T-cell (primary cell): ENCODE results near the gene VTI1A. TPM values are rescaled to one million over a fixed set of nuclear protein-coding genes. Genes with fewer than 3 reads are reported as not detected.

Source experiments
- ATAC-seq, 4 experiments: fragments of 200-7000 bp in 3 of 4; fragments of 150-1000 bp in 1 of 4; cut with Tn5 transposase; replicated peaks in 1 of 4; 1 replicate in 3 of 4; 2 replicates in 1 of 4; pipeline ENCODE4 v1.10.0; 2021; ENCODE audit warnings: moderate library complexity in 3 of 4, mild to moderate bottlenecking in 2 of 4, moderate number of reproducible peaks in 1 of 4
- CTCF ChIA-PET, 2 donors: fragments of 300-600 bp; sonication (Branson Sonifier 250); formaldehyde crosslinking; loops; one replicate each; lab custom pipeline; 2022; ENCODE audit warnings: antibody characterized with exemption in 2 of 2; lab: Charles Lee
- POLR2A ChIA-PET, 2 donors: fragments of 300-600 bp; sonication (Branson Sonifier 250); formaldehyde crosslinking; loops; one replicate each; lab custom pipeline; 2022; ENCODE audit warnings: antibody characterized with exemption in 2 of 2; lab: Charles Lee
- DNase-seq, 35 experiments: peaks; one replicate each; pipeline versions ENCODE4 v3.0.0 to v3.0.0-alpha.2; 2013 to 2023
- H3K27ac ChIP-seq: one replicate; pipeline ENCODE4 v1.5.1; 2013; ENCODE audit warnings: low read length
- H3K27me3 ChIP-seq, 2 experiments: replicated peaks in 1 of 2; 1 replicate in 1 of 2; 2 replicates in 1 of 2; pipeline versions ENCODE4 v1.6.1 to v1.7.0; 2013; ENCODE audit warnings: low read length in 1 of 2, mixed read lengths in 1 of 2; ENCODE audit not compliant: control insufficient read depth in 2 of 2, insufficient read depth in 2 of 2; ENCODE audit errors: extremely low read depth in 1 of 2
- H3K36me3 ChIP-seq, 2 donors: 1 replicate in 1 of 2; 2 replicates in 1 of 2; pipeline versions ENCODE4 v1.6.1 to v1.7.0; 2013; ENCODE audit warnings: low read length in 1 of 2; ENCODE audit not compliant: control insufficient read depth in 2 of 2, insufficient read depth in 1 of 2; ENCODE audit errors: extremely low read depth in 1 of 2
- H3K4me1 ChIP-seq, 2 experiments: 1 replicate in 1 of 2; 2 replicates in 1 of 2; pipeline versions ENCODE4 v1.6.1 to v1.7.0; 2013; ENCODE audit warnings: low read length in 2 of 2, mixed read lengths in 1 of 2; ENCODE audit not compliant: insufficient read depth in 2 of 2, control insufficient read depth in 1 of 2; ENCODE audit errors: extremely low read depth in 1 of 2
- H3K4me3 ChIP-seq, 2 donors: 1 replicate in 1 of 2; 2 replicates in 1 of 2; pipeline versions ENCODE4 v1.5.1 to v1.7.0; 2013; ENCODE audit warnings: mild to moderate bottlenecking in 2 of 2, low read length in 1 of 2, moderate library complexity in 1 of 2; ENCODE audit not compliant: control insufficient read depth in 1 of 2; ENCODE audit errors: extremely low read depth in 1 of 2
- H3K9me3 ChIP-seq: 2 replicates; pipeline ENCODE4 v1.7.0; 2013
- H3K27ac Mint-ChIP-seq, 2 donors: one replicate each; pipeline ENCODE4 v1.8.0; 2020 to 2021; ENCODE audit warnings: mild to moderate bottlenecking in 2 of 2, mixed read lengths in 2 of 2
- H3K27me3 Mint-ChIP-seq, 2 donors: one replicate each; pipeline ENCODE4 v1.8.0; 2021 to 2022; ENCODE audit warnings: mixed read lengths in 2 of 2
- H3K36me3 Mint-ChIP-seq: one replicate; pipeline ENCODE4 v1.8.0; 2021; ENCODE audit warnings: mixed read lengths
- H3K4me1 Mint-ChIP-seq, 3 donors: one replicate each; pipeline ENCODE4 v1.8.0; 2020 to 2022; ENCODE audit warnings: mixed read lengths in 3 of 3, mild to moderate bottlenecking in 1 of 3
- H3K4me3 Mint-ChIP-seq, 3 donors: one replicate each; pipeline ENCODE4 v1.8.0; 2020 to 2022; ENCODE audit warnings: mild to moderate bottlenecking in 3 of 3, mixed read lengths in 3 of 3, moderate library complexity in 3 of 3
- H3K9me3 Mint-ChIP-seq, 3 donors: one replicate each; pipeline ENCODE4 v1.8.0; 2020 to 2022; ENCODE audit warnings: mixed read lengths in 3 of 3
- WGBS: methylation state at CpG from one replicate; pipeline ENCODE4 v1.1.5; 2013; ENCODE audit warnings: missing lambda C conversion rate; ENCODE audit not compliant: insufficient coverage; 5-methylcytosine and 5-hydroxymethylcytosine counted together
- total RNA-seq, 35 experiments: library from RNA in 6 of 35; stranded (reverse) in 6 of 35; fragments of 120-200 nt in 1 of 35; gene quantifications; one replicate each; pipeline versions ENCODE4 v1.2.1 to v1.2.4 and lab custom pipeline; 2013 to 2026

Gene VTI1A
- total RNA-seq, 5 donors from 2014 or later (not counting 1 experiment from before 2014, with no cell fraction given), result 41.3 to 53.6 (median 43.5) TPM

DNA sequence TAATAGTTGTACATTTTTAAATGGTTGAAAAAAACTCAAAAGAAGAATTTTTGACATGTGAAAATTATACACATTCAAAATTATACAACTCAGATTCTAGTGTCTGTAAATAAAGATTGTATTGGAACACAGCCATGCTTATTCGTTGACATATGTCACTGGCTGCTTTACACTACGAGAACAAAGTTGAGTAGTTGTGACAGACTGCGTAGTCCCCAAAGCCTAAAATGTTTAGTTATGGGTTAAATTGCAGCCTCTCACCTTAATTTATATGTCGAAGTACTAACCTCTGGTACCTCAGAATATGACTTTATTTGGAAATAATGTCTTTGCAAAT is 358.2 kb downstream of the VTI1A start:
- no peak overlapping the region for H3K27ac ChIP-seq
- no peak overlapping the region for H3K4me3 ChIP-seq
- H3K9me3 ChIP-seq, result no peaks in the 10 kb centered on the region
- ATAC-seq, result no peak
- WGBS, result no CpG with 5 or more reads among the region's 4 CpGs
- Mint-ChIP-seq H3K4me1 (no peaks in the 10 kb centered on the region), H3K4me3 (no peak overlapping the region), H3K9me3 (no peaks in the 10 kb centered on the region), H3K27ac (no peak overlapping the region), H3K27me3 (no peaks in the 10 kb centered on the region), H3K36me3 (peaks cover 29% of the 10 kb centered on the region)
- no peak for DNase-seq
- H3K27me3 ChIP-seq, result no peaks in the 10 kb centered on the region
- CTCF ChIA-PET, result interaction anchor here in 1 of 2 donors (0.7 kb wide), 1 partner anchor 18 kb away, joined by 5 read pairs; no protein-coding TSS in a partner anchor
- peaks cover 0 to 4% of the 10 kb centered on the region in 2 donors for H3K36me3 ChIP-seq
- H3K4me1 ChIP-seq, result no peaks in the 10 kb centered on the region
- POLR2A ChIA-PET, result interaction anchor here in 1 of 2 donors (0.6 kb wide), 2 partner anchors 9 to 15 kb away, joined by 3 to 4 read pairs; no protein-coding TSS in a partner anchor

DNA sequence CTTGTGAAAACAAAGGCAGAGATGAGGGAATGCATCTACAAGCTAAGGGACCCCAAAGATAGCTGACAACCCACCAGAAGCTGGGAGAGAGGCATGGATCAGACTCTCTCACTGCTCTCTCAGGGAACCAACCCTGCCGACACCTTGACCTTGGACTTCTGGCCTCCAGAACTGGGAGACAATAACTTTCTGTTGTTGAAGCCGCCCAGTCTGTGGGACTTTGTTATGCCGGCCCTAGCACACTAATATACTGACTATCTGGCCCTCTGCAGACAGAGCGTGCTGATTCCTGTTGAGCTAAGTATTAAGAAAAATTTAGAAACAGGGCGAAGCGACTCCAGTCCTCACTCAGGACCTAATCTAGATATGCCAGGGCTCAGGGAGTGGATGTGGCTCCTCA is 358.7 kb downstream of the VTI1A start:
- peaks cover 32% of the 10 kb centered on the region for H3K36me3 Mint-ChIP-seq
- ChIA-PET CTCF (no interaction called here), POLR2A (interaction anchor here in 1 of 2 donors (0.6 kb wide), 2 partner anchors 10 to 14 kb away, joined by 3 to 4 read pairs; no protein-coding TSS in a partner anchor)
- ATAC-seq, result no peak
- no peaks in the 10 kb centered on the region for H3K27me3 ChIP-seq
- H3K27me3 Mint-ChIP-seq, result no peaks in the 10 kb centered on the region
- no peak for DNase-seq
- WGBS, result 100% methylated on average over 2 of the region's 6 CpGs
- H3K9me3 Mint-ChIP-seq, result no peaks in the 10 kb centered on the region
- H3K9me3 ChIP-seq, result no peaks in the 10 kb centered on the region
- peaks cover 0 to 4% of the 10 kb centered on the region in 2 donors for H3K36me3 ChIP-seq
- H3K4me1 Mint-ChIP-seq, result no peaks in the 10 kb centered on the region
- H3K4me3 Mint-ChIP-seq, result no peak overlapping the region
- no peaks in the 10 kb centered on the region for H3K4me1 ChIP-seq
- no peak overlapping the region for H3K27ac ChIP-seq
- no peak overlapping the region for H3K4me3 ChIP-seq
- H3K27ac Mint-ChIP-seq, result no peak overlapping the region

DNA sequence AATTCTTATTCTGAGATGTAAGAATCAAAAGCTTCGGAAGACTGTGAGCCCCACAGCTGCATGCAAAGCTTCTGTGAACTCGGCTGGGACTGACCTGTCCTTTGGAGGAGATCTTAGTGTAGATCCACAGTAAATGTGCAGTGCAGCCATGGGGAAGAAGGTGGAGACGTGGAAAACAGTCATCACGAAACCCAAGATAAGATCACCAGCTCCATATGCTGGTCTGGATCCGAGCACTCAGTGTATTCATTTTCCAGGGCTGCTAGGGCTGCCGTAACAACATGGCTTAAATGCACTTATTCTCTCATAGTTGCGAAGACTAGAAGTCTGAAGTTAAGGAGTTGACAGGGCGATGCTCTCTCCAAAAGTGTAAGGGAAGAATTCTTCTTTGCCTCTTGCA is 360.0 kb downstream of the VTI1A start:
- no peak overlapping the region for H3K4me3 ChIP-seq
- H3K4me1 Mint-ChIP-seq, result no peaks in the 10 kb centered on the region
- no peaks in the 10 kb centered on the region for H3K27me3 ChIP-seq
- no peaks in the 10 kb centered on the region for H3K9me3 Mint-ChIP-seq
- no peak for DNase-seq
- no peaks in the 10 kb centered on the region for H3K27me3 Mint-ChIP-seq
- no peaks in the 10 kb centered on the region for H3K9me3 ChIP-seq
- peaks cover 36% of the 10 kb centered on the region for H3K36me3 Mint-ChIP-seq
- peaks cover 0 to 4% of the 10 kb centered on the region in 2 donors for H3K36me3 ChIP-seq
- ChIA-PET POLR2A (no interaction called here), CTCF (no interaction called here)
- no peak overlapping the region for H3K27ac Mint-ChIP-seq
- H3K4me1 ChIP-seq, result no peaks in the 10 kb centered on the region
- 96% methylated on average over 5 of the region's 8 CpGs for WGBS
- no peak overlapping the region for H3K4me3 Mint-ChIP-seq
- ATAC-seq, result no peak
- H3K27ac ChIP-seq, result no peak overlapping the region

DNA sequence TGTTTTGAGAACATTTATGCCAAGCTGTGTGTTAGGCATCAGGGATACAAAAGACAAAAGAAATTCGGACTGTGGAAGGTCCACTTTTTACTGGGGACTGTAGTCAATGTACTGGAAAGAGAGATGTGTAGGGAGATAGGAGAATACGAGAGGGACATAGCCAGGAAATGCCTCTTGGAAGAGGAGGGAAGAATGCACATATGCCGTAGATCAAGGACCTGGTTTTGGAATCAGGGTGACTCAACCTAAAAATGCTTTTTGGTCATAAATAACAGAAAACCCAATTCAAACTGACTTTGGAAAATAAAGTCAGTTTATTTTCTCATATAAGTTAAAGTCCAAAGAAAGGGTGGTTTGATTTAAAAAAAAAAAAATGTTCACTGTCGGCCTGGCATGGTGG is 362.7 kb downstream of the VTI1A start:
- 75% methylated on average over 2 of the region's 4 CpGs for WGBS
- DNase-seq, result no peak
- no peaks in the 10 kb centered on the region for H3K4me1 ChIP-seq
- no peak overlapping the region for H3K27ac ChIP-seq
- ATAC-seq, result no peak
- Mint-ChIP-seq H3K9me3 (no peaks in the 10 kb centered on the region), H3K27ac (no peak overlapping the region), H3K4me3 (no peak overlapping the region), H3K36me3 (peaks cover 37% of the 10 kb centered on the region), H3K4me1 (no peaks in the 10 kb centered on the region), H3K27me3 (no peaks in the 10 kb centered on the region)
- no peaks in the 10 kb centered on the region for H3K27me3 ChIP-seq
- peaks cover 0 to 4% of the 10 kb centered on the region in 2 donors for H3K36me3 ChIP-seq
- CTCF ChIA-PET, result no interaction called here
- no peaks in the 10 kb centered on the region for H3K9me3 ChIP-seq
- POLR2A ChIA-PET, result no interaction called here
- no peak overlapping the region for H3K4me3 ChIP-seq

DNA sequence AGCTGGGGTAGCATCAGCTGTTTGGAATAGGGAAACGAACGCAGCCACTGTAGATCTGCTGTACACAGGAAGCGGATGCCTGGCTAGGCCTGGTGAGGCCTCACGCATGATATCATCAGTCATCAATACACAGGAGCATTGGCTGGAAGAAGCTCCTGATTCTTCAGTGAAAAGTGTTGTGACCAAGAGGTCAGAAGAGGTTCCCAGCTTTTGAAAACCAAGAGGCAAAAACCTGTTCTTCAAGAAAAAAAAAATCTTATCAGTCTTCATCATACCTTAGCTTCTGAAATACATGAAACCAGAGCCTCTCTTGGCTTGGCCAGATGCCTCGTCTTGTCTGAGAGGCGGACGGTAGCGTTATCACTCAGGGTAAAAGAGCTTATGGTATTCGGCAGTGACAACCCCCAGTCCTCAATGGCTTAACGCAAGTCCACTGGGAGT is 363.7 kb downstream of the VTI1A start:
- POLR2A ChIA-PET, result no interaction called here
- no peak overlapping the region for H3K27ac ChIP-seq
- Mint-ChIP-seq H3K36me3 (peaks cover 44% of the 10 kb centered on the region), H3K27me3 (no peaks in the 10 kb centered on the region), H3K4me3 (no peak overlapping the region), H3K27ac (no peak overlapping the region), H3K4me1 (no peaks in the 10 kb centered on the region), H3K9me3 (no peaks in the 10 kb centered on the region)
- H3K27me3 ChIP-seq, result no peaks in the 10 kb centered on the region
- H3K4me1 ChIP-seq, result no peaks in the 10 kb centered on the region
- DNase-seq, result no peak
- WGBS, result 96% methylated on average over 6 of the region's 10 CpGs
- H3K4me3 ChIP-seq, result no peak overlapping the region
- CTCF ChIA-PET, result no interaction called here
- no peak for ATAC-seq
- peaks cover 0 to 4% of the 10 kb centered on the region in 2 donors for H3K36me3 ChIP-seq
- no peaks in the 10 kb centered on the region for H3K9me3 ChIP-seq

DNA sequence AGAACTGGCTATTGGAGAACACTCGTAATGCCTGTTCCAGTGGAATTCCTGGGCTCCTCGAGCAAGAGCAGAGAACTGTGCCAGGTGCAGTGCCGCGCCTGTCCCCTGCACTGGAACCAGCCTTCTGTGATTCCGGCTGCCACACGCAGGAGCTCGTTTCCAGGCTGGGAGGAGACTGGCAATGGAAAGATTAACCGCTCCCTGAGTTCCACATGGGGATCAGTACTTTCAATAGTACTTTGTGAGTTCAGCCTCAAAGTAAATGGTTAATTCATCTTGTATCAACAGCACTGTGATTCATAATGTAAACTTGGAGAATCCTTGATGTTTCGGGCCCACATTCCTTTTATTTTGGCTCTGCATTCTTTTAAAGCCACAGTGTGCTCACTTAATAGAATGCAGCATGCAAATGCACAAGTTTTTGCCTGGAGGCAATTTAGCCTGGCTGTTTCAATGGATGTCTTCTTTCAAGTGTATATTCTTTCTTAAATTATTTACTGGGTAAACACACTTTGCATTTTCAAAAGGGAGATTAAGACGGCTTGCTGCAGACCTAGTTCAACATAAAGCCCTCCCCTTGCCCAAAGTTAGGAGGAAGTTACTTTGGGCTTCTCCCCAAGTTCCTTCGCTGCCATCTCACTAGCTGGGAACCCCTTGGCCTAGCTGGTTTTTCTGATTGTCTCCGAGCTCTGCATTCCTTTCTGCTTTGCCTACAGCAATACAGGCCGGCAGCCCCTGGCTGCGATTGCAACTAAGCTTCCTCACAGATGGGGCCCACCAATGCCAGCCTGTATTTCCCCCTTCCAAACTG is 364.9 kb downstream of the VTI1A start:
- Histone ChIP-seq H3K4me1 (no peaks in the 10 kb centered on the region), H3K27ac (no peak overlapping the region), H3K4me3 (no peak overlapping the region), H3K9me3 (no peaks in the 10 kb centered on the region), H3K27me3 (no peaks in the 10 kb centered on the region), H3K36me3 (peaks cover 4% of the 10 kb centered on the region in 2 donors)
- WGBS, result 97% methylated on average over 12 of the region's 14 CpGs
- Mint-ChIP-seq H3K27ac (no peak overlapping the region), H3K36me3 (peaks cover 55% of the 10 kb centered on the region), H3K4me3 (no peak overlapping the region), H3K4me1 (no peaks in the 10 kb centered on the region), H3K27me3 (no peaks in the 10 kb centered on the region), H3K9me3 (no peaks in the 10 kb centered on the region)
- ChIA-PET CTCF (no interaction called here), POLR2A (no interaction called here)
- ATAC-seq (no peak), DNase-seq (no peak)
